Left ventricle myocardium superior (tissue), 1 donor: Measurements from ENCODE around the gene OPA1. TPM values are rescaled to one million over a fixed set of nuclear protein-coding genes. Genes with fewer than 3 reads are reported as not detected.
A peak's percentile ranks its signal among the peaks of the same experiment; 100 is the strongest.

Experiments used
- ATAC-seq: fragments of 200-7000 bp; cut with Tn5 transposase; one replicate; pipeline ENCODE4 v1.9.1; 2020; ENCODE audit warnings: mild to moderate bottlenecking, moderate library complexity
- DNase-seq: peaks from one replicate; pipeline ENCODE4 v3.0.0-alpha.2; 2020
- intact Hi-C: fragments of 100-400 bp; cut with micrococcal nuclease; formaldehyde crosslinking; loops from one replicate; pipeline ENCODE4 v1.11.0; 2022
- total RNA-seq: library from RNA; stranded (reverse); fragmentation: NEBNext Ultra II Directional; extraction: Animal tissue kit (Norgen Biotek cat#: 25700); gene quantifications from one replicate; pipeline ENCODE4 v1.2.1, GENCODE V29; 2021
- donor health status: DM: no; HTN: yes; CAD: no; lungs with severe emphysema.

Gene OPA1
- total RNA-seq, 1 donor from 2014 or later, result 131 TPM

GRCh38 chr3:193688834-193689714 is 96.1 kb downstream of the OPA1 start:
- ATAC-seq (no peak), DNase-seq (no peak)
- intact Hi-C loops, result no loop called here

DNA sequence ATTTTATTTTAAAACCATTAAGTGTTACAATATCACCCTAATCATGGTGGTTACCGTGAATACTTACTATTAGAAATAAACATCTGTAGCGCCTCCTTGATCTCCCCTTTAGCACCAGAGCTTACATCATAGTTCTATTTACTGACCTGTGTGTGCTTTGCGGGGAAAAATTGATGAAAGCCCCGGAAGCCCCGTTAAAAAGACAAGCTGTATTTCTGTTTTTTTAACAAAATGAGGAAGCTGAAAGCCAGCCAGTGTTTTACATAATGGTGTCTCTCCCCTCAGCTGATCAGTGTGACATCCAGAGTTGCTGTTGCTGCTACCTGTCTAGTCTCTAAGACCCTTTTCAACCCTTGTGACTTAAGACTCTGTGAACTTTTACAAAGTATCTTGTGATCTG is 100.8 kb downstream of the OPA1 start:
- DNase-seq (no peak), ATAC-seq (no peak)
- intact Hi-C loops, result no loop called here

DNA sequence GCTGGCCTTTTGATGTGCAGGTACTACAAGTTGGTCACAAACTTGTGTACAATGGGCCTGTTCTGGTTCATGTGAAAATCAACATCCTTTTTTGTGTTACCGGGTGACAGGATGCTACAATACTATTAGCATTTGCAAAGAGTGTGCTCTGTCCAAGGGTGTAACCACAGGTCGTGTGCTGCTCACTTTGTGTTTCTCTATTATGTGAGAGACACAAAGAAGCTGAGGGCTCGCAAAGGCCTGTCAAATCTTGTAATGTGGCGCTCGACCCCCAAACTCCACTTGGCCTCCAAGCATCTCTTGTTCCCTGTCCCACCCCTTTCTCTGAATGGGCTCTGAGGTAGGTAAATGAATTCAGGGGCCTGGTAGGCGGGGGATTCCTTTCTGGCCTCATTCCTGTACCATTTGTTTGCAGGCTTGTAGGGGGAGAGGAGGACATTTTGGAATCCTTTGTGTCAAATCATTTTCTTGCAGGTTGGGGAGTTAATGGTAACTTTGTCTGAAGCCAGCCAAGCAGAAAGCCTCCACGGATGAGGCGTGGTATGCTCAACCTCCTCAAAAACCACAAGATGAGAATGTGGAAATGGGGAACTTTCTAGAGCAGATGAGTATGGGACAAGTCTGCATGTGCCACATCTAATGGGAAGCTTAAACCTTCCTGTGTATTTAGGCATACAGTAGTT is 109.1 kb downstream of the OPA1 start:
- ATAC-seq, result no peak
- DNase-seq, result no peak
- intact Hi-C loops, result no loop called here

DNA sequence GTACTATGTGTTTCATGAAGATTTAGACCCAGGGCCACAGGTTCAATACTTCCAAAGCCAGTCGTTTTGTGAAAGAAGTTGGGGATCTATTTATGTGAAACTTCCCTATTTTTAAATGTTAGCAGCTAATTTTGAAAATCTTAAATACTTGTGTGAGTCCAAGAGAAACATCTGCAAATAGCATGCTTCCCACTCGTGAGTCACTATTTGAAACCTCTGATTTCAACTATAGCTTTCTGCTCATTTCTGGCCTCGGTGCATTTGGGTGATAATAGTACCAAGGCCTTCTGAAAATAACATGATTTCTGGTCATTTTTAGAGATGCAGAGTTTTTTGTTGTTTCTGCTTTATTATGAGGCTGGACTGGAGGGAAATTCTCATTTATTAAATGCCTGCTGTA is 110.0 kb downstream of the OPA1 start:
- DNase-seq (no peak), ATAC-seq (no peak)
- intact Hi-C loops, result no loop called here

- DNase-seq, result no peak
- intact Hi-C loops, result no loop called here
- no peak for ATAC-seq
Measured at GRCh38 chr3:193704431-193704830, 111.4 kb downstream of the OPA1 start.

DNA sequence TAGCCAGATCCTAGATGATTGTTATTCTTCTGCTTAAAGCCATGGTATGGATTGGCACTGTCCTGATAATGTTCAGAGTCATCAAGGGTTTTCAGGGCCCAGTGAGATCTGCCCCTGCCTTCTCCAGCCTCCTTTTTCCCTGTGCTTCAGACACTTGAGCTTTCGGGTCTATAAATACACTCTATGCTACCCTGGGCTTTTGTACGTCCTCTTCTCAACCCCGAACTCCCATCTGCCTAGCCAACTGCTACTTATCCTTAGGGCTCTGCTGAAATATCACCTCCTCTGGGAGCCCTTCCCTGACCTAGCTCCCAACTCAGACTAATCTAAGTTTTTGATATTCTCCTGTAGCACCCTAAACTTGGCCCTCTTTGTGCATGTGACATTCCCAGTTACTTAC is 115.3 kb downstream of the OPA1 start:
- no peak for DNase-seq
- intact Hi-C loops, result no loop called here
- ATAC-seq, result peak; percentile 63

DNA sequence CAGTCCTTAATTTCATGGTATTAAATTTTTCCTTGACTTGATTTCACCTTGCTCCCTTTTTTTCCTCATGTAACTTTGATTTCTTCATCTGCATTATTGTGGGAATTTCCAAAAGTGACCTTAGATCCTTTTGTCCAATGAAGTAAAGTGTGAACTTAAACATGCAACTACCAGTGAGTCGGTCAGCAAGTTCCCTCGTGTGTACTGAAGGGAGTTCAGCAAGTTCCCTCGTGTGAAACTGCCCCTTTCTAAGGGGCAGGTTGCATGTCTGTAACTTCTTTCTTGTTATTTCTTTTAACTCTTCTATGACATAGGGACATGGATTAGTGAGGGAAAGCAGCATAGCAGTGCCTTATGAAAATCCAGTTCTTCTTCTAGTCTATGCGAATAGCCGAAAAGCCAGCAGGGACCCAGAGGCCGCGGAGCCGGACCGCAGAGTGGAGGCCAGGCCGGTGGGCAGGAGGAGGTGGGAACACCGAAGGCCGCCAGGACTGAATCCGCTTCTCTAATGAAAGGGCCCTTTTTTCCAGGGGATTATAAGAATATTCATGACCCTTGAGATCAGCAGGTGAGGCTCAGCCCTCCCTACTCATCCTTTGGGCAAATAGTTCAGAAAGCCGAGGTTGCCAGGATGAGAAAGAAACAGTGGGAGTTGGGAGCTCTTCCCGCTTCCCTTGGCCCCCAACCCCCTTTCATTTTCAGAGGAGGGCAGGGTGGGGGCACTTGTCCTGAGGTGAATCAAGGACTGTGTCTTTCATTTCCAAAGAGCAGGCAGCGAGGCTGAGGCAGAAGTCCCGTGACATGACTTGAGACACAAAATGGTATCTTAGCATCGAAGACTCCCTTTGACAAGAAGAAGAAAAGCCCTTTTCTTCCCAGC is 117.5 kb downstream of the OPA1 start:
- ATAC-seq (no peak), DNase-seq (no peak)
- intact Hi-C loops, result no loop called here

- DNase-seq (no peak), ATAC-seq (no peak)
- intact Hi-C loops, result no loop called here
Measured at GRCh38 chr3:193711166-193711485, 118.1 kb downstream of the OPA1 start.

DNA sequence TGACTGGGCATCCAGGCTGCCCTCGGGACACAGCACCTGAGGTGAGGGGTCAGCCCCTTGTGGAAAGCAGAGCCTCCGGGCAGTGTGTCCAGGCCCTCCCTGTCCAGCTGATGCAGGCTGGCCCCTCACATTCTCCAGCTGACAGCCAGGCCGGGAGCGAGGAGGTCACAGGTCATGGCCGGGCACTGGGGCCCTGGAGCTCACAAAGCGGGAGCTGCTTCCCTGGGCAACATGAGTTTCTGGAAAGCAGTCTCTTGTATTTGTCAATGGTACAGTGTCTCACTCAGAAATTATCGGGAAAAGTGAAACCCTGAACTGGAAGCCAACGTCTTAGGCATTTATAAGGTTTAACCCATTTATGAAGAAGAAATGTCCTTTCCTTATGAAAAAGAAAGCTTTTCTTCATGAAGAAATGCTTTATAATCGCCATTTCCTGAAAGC is 118.5 kb downstream of the OPA1 start:
- DNase-seq (no peak), ATAC-seq (no peak)
- intact Hi-C loops, result no loop called here

DNA sequence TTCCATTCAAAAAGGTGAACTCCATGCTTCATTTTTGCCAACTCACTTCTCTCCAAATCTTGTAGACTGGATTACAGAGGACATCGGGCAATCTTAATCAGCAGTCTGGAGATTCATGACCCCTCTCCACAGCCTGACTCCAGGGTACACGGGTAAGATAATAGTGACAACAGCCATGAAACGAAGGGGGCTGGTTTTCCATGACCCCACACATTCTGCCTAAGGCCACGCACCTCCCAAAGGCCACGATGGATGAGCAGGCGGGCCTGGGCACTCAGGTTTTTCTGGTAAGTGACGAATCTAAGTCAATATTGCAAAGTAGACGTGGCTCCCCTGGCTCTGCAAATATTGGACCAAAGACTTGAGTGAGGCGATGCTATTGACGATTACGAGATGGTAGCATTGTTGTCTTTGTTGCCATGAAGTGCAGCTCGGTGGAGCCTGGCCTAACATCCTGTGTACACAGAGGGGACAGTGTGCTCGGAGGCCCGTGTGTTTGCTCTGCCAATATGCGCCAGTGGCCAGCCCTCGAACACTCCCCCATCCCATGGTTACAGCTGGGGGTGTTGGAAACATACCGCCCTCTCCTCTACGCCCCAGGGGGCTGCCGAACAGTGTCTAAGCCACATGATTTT is 119.1 kb downstream of the OPA1 start:
- intact Hi-C loops, result no loop called here
- DNase-seq (no peak), ATAC-seq (no peak)

DNA sequence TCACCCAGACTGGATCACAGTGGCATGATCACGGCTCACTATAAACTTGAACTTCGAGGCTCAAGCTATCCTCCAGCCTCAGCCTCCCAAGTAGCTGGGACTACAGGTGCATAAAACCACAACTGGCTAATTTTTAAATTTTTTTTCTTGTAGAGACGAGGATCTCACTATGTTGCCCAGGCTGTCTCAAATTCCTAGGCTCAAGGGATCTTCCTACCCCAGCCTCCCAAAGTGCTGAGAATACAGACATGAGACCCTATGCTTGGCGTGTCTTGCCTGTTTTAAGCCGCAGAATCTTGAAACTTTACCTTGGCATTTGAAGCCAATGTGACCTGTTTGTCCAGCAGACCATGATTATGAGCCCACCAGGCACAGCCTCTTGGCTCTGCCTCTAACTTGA is 119.9 kb downstream of the OPA1 start:
- intact Hi-C loops, result no loop called here
- no peak for DNase-seq
- ATAC-seq, result no peak

GRCh38 chr3:193714523-193715137 is 121.6 kb downstream of the OPA1 start:
- ATAC-seq, result no peak
- intact Hi-C loops, result no loop called here
- DNase-seq, result no peak

DNA sequence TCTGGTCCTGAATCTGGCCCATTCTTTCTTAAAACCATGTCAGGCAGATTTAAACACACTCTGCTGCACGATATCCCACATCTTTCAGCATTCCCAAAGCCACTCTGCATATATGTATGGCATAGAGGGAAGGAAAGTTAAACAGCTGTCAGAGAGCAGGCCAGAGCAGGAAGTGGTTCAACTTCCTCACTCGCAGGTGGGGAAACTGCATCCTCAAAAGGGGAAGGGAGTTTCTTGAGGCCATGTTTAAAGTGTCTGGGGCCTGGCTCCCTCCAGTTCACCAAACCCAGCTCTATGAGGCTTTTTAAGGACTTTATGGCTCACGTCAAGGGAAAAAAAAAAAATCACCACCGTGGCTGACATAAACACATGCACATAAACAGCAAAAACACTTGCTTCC is 123.1 kb downstream of the OPA1 start:
- intact Hi-C loops, result no loop called here
- DNase-seq, result no peak
- ATAC-seq, result no peak

DNA sequence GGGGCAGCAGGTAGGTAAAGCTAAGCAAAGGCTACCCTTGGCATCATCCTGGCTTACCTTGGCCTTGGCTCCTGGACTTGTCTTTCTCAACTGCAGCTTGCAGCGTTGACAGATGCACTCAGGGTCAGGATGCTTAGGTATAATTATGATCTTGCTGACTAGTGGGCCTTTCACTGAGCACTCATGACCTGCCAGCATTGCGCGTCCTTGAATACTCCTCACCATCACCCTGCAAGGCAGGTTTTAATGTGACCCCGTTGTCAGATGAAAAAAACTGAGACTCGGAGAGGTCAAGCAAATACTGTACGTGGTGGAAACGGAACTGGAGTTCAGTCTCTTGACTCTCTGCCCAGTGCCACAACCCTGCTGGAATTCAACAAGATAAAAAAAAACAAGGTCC is 126.7 kb downstream of the OPA1 start:
- ATAC-seq (peak; percentile 62), DNase-seq (no peak)
- intact Hi-C loops, result no loop called here

- DNase-seq (no peak), ATAC-seq (no peak)
- intact Hi-C loops, result no loop called here
Measured at GRCh38 chr3:193720169-193720568, 127.2 kb downstream of the OPA1 start.

- DNase-seq (no peak), ATAC-seq (no peak)
- intact Hi-C loops, result no loop called here
Measured at GRCh38 chr3:193722566-193722965, 129.6 kb downstream of the OPA1 start.

- intact Hi-C loops, result no loop called here
- DNase-seq, result no peak
- no peak for ATAC-seq
Measured at GRCh38 chr3:193727089-193727488, 134.1 kb downstream of the OPA1 start.

- intact Hi-C loops, result no loop called here
- ATAC-seq (no peak), DNase-seq (no peak)
Measured at GRCh38 chr3:193728429-193729087, 135.6 kb downstream of the OPA1 start.

GRCh38 chr3:193729088-193729465 is 136.1 kb downstream of the OPA1 start:
- ATAC-seq (no peak), DNase-seq (no peak)
- intact Hi-C loops, result no loop called here
